Ovary (tissue), 1 donor: ENCODE results near the gene FARSB.

Experiments
- EP300 ChIP-seq: sonication (generic); formaldehyde crosslinking; IDR thresholded peaks from one replicate; pipeline ENCODE4 v1.6.1; 2017; ENCODE audit warnings: antibody characterized with exemption
- POLR2A ChIP-seq: fragments of 450-650 bp; IDR thresholded peaks from one replicate; pipeline ENCODE4 v1.6.1; 2017; ENCODE audit warnings: antibody characterized with exemption, mild to moderate bottlenecking, moderate library complexity

GRCh38 chr2:222561817-222562645 is 93.9 kb downstream of the FARSB start:
- no peak for TF ChIP-seq POLR2A
- TF ChIP-seq EP300, result no peak
